Right forelimb (tissue), 1 donor: ENCODE data around the gene ADARB1.

Experiments used
- DNase-seq: peaks from one replicate; pipeline ENCODE4 v3.0.0-alpha.2; 2018

ADARB1 gene

GRCh38 chr21:45177039-45177438 lies 102.7 kb downstream of the ADARB1 start:
- DNase-seq = no peak

- no peak for DNase-seq
Measured at GRCh38 chr21:45178070-45178608, 103.8 kb downstream of the ADARB1 start.

GRCh38 chr21:45178971-45179370 lies 104.6 kb downstream of the ADARB1 start:
- no peak for DNase-seq

- DNase-seq = no peak
Measured at GRCh38 chr21:45179568-45180245, 105.3 kb downstream of the ADARB1 start.

GRCh38 chr21:45180246-45180599 lies 105.8 kb downstream of the ADARB1 start:
- DNase-seq = no peak

GRCh38 chr21:45182958-45183357 lies 108.6 kb downstream of the ADARB1 start:
- no peak for DNase-seq

- no peak for DNase-seq
Measured at GRCh38 chr21:45183852-45184251, 109.5 kb downstream of the ADARB1 start.

- no peak for DNase-seq
Measured at GRCh38 chr21:45184869-45185268, 110.5 kb downstream of the ADARB1 start.

- no peak for DNase-seq
Measured at GRCh38 chr21:45186709-45187108, 112.3 kb downstream of the ADARB1 start.

- no peak for DNase-seq
Measured at GRCh38 chr21:45187646-45188045, 113.3 kb downstream of the ADARB1 start.

- DNase-seq = no peak
Measured at GRCh38 chr21:45190013-45190412, 115.6 kb downstream of the ADARB1 start.

- no peak for DNase-seq
Measured at GRCh38 chr21:45192332-45192731, 118.0 kb downstream of the ADARB1 start.

- DNase-seq = no peak
Measured at GRCh38 chr21:45196620-45197019, 122.2 kb downstream of the ADARB1 start.

GRCh38 chr21:45199201-45199600 lies 124.8 kb downstream of the ADARB1 start:
- DNase-seq = no peak

GRCh38 chr21:45200031-45200430 lies 125.7 kb downstream of the ADARB1 start:
- DNase-seq = no peak

- DNase-seq = no peak
Measured at GRCh38 chr21:45200581-45201296, 126.4 kb downstream of the ADARB1 start.

- no peak for DNase-seq
Measured at GRCh38 chr21:45202344-45202743, 128.0 kb downstream of the ADARB1 start.

GRCh38 chr21:45202889-45203288 lies 128.5 kb downstream of the ADARB1 start:
- no peak for DNase-seq

- DNase-seq = no peak
Measured at GRCh38 chr21:45203983-45204382, 129.6 kb downstream of the ADARB1 start.

GRCh38 chr21:45204395-45204794 lies 130.0 kb downstream of the ADARB1 start:
- no peak for DNase-seq

- no peak for DNase-seq
Measured at GRCh38 chr21:45207839-45208626, 133.7 kb downstream of the ADARB1 start.

GRCh38 chr21:45208627-45208951 lies 134.2 kb downstream of the ADARB1 start:
- no peak for DNase-seq

- no peak for DNase-seq
Measured at GRCh38 chr21:45209046-45209445, 134.7 kb downstream of the ADARB1 start.
